Bronchial epithelial cell (primary cell): ENCODE results near the gene SENP1. TPM values are rescaled to one million over a fixed set of nuclear protein-coding genes. Genes with fewer than 3 reads are reported as not detected.
A peak's percentile ranks its signal among the peaks of the same experiment; 100 is the strongest.

ENCODE experiments used
- DNase-seq: peaks from one replicate; pipeline ENCODE4 v3.0.0-alpha.2; 2010; ENCODE audit warnings: low read depth
- FAIRE-seq: peaks from 2 replicates; lab custom pipeline; 2011; peaks lifted over from hg19 to GRCh38; lab: Jason Lieb, UNC
- H3K27me3 ChIP-seq: 2 replicates; pipeline ENCODE4 v1.5.1; 2011; ENCODE audit warnings: low read length; ENCODE audit not compliant: control insufficient read depth, insufficient read depth
- H3K36me3 ChIP-seq: 2 replicates; pipeline ENCODE4 v1.5.1; 2011; ENCODE audit warnings: low read length; ENCODE audit not compliant: control insufficient read depth, insufficient read depth
- H3K4me3 ChIP-seq: 2 replicates; pipeline ENCODE4 v1.5.1; 2011; ENCODE audit warnings: mild to moderate bottlenecking, low read depth, low read length, control low read depth
- total RNA-seq: library from RNA; depleted of rRNA; stranded (reverse); fragments of >200 nt; gene quantifications from 2 replicates; pipeline ENCODE4 v1.2.1, GENCODE V29; 2014
- TF ChIP-seq, protein P1 (sequence below): IDR thresholded peaks from 2 replicates; pipeline ENCODE4 v1.5.1; 2011; ENCODE audit warnings: mild to moderate bottlenecking, moderate library complexity, low read length, control low read depth, inconsistent platforms; ENCODE audit not compliant: insufficient read depth, severe bottlenecking

The SENP1 gene
- total RNA-seq, 1 donor from 2014 or later, result 10.8 TPM

DNA sequence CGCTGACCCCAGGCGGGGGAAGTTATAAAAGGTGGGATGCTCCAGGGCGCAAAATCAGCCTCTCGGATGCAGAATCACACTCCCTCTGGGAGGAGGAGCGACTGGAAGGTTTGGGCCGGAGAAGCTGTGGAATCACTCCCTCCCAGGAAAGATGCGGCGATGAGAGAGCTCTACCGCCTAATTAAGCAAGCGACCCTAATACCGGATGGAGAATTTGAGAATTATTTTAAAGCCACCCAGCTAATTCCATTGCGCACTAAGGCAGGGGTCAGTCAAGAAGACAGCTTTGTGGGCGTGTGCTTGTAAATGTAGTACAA is 103.5 kb downstream of the SENP1 start:
- TF ChIP-seq, protein P1, sequence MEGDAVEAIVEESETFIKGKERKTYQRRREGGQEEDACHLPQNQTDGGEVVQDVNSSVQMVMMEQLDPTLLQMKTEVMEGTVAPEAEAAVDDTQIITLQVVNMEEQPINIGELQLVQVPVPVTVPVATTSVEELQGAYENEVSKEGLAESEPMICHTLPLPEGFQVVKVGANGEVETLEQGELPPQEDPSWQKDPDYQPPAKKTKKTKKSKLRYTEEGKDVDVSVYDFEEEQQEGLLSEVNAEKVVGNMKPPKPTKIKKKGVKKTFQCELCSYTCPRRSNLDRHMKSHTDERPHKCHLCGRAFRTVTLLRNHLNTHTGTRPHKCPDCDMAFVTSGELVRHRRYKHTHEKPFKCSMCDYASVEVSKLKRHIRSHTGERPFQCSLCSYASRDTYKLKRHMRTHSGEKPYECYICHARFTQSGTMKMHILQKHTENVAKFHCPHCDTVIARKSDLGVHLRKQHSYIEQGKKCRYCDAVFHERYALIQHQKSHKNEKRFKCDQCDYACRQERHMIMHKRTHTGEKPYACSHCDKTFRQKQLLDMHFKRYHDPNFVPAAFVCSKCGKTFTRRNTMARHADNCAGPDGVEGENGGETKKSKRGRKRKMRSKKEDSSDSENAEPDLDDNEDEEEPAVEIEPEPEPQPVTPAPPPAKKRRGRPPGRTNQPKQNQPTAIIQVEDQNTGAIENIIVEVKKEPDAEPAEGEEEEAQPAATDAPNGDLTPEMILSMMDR, result no peak
- no peak for DNase-seq
- FAIRE-seq, result no peak
- Histone ChIP-seq H3K27me3 (peaks cover 39% of the 10 kb centered on the region), H3K36me3 (no peaks in the 10 kb centered on the region), H3K4me3 (no peak overlapping the region)

- TF ChIP-seq, protein P1, result no peak
- DNase-seq, result peak; percentile 39
- no peak for FAIRE-seq
- H3K27me3 ChIP-seq, result peaks cover 39% of the 10 kb centered on the region
- no peaks in the 10 kb centered on the region for H3K36me3 ChIP-seq
- H3K4me3 ChIP-seq, result peak overlapping the region; percentile 43
Measured at GRCh38 chr12:48001505-48002413, 104.1 kb downstream of the SENP1 start.

DNA sequence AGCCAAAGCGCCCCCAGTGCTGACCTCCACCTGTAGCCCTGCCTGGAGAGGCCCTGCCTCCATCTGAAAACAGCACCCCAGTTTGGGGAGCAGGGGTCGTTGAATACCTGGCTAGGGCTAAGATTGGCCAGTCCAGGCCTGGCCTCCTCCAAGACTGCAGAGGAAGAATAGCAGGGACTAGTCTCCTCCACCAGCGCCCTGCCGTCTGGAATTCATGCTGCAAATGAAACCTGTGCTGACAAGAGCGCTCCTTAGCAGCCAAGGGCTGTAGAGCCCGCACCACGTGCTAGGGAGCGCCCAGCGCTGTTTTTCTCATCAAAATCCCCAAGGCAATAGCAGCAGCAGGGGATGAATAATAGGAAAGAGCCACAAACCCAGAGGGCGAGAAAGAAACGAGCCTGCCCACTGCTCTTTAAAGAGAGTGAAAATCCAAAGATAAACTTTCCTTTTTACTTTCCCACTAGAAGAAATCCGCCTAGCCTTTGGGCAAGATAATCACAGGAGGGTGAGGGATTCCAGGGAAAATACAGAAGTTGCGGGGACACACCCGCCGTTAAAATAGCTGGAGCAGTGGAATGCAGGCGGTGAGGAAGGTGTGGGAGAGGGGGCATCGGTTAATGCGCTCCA is 104.9 kb downstream of the SENP1 start:
- DNase-seq (peak; percentile 90), FAIRE-seq (no peak)
- no peaks in the 10 kb centered on the region for H3K36me3 ChIP-seq
- TF ChIP-seq, protein P1, result peak; percentile 41
- peak overlapping the region; percentile 43 for H3K4me3 ChIP-seq
- peaks cover 38% of the 10 kb centered on the region for H3K27me3 ChIP-seq

- Histone ChIP-seq H3K27me3 (peaks cover 26% of the 10 kb centered on the region), H3K36me3 (no peaks in the 10 kb centered on the region), H3K4me3 (no peak overlapping the region)
- TF ChIP-seq, protein P1, result no peak
- no peak for DNase-seq
- no peak for FAIRE-seq
Measured at GRCh38 chr12:47999816-48000215, 106.1 kb downstream of the SENP1 start.

DNA sequence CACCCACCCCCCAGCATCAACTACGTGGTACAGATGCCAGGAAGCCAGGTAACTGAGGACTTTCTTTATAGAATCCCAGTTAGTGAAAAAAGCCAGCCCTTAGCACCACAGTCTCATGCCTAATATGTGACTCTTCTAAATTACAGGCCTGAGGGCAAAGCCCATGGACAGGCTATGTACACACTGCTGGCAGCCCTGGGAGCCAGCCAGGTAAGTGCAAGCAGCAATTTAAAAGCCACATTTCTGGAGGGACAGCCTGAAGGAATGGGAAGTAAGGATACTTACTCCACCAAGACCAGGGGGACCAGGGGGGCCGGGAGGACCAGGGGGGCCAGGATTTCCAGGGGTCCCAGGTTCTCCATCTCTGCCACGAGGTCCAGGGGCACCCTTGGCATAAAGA is 108.6 kb downstream of the SENP1 start:
- Histone ChIP-seq H3K36me3 (no peaks in the 10 kb centered on the region), H3K4me3 (no peak overlapping the region), H3K27me3 (peaks cover 8% of the 10 kb centered on the region)
- no peak for DNase-seq
- FAIRE-seq, result no peak
- TF ChIP-seq, protein P1, result no peak
